WTC11 (cell line): Measurements from ENCODE around the gene PARL.

Experiments
- AFF4 ChIP-seq: sonication (generic); formaldehyde crosslinking; IDR thresholded peaks from 2 replicates; pipeline ENCODE4 v1.8.1; 2023; ENCODE audit warnings: mild to moderate bottlenecking, missing genetic modification reagents, borderline replicate concordance
- CREB1 ChIP-seq: sonication (generic); formaldehyde crosslinking; IDR thresholded peaks from 2 replicates; pipeline ENCODE4 v1.8.0; 2023; ENCODE audit warnings: mild to moderate bottlenecking, missing genetic modification reagents
- CTCF ChIP-seq: fragments of 200-600 bp; IDR thresholded peaks from 2 replicates; pipeline ENCODE4 v1.8.0; 2022; ENCODE audit warnings: antibody characterized with exemption
- E2F1 ChIP-seq: sonication (generic); formaldehyde crosslinking; IDR thresholded peaks from 2 replicates; pipeline ENCODE4 v1.8.0; 2022; ENCODE audit warnings: mild to moderate bottlenecking, missing genetic modification reagents
- GABPB1 ChIP-seq: sonication (generic); formaldehyde crosslinking; IDR thresholded peaks from 2 replicates; pipeline ENCODE4 v1.8.1; 2023; ENCODE audit warnings: mild to moderate bottlenecking, missing genetic modification reagents
- HMGXB4 ChIP-seq: sonication (generic); formaldehyde crosslinking; IDR thresholded peaks from 2 replicates; pipeline ENCODE4 v1.8.1; 2023; ENCODE audit warnings: mild to moderate bottlenecking, moderate library complexity, missing genetic modification reagents
- MAX ChIP-seq: sonication (generic); formaldehyde crosslinking; IDR thresholded peaks from 2 replicates; pipeline ENCODE4 v1.8.0; 2022; ENCODE audit warnings: mild to moderate bottlenecking, missing genetic modification reagents
- MXD4 ChIP-seq: fragments of 250-450 bp; sonication (Bioruptor Pico); IDR thresholded peaks from 2 replicates; pipeline ENCODE4 v1.8.0; 2021; ENCODE audit warnings: mild to moderate bottlenecking, moderate library complexity, borderline replicate concordance
- SP1 ChIP-seq: sonication (generic); formaldehyde crosslinking; conservative IDR thresholded peaks from 2 replicates; pipeline ENCODE4 v1.8.1; 2022; ENCODE audit warnings: missing genetic modification reagents
- STAT6 ChIP-seq: sonication (generic); formaldehyde crosslinking; conservative IDR thresholded peaks from 2 replicates; pipeline ENCODE4 v1.8.1; 2023; ENCODE audit warnings: mild to moderate bottlenecking, low read depth, missing genetic modification reagents, moderate library complexity
- USF1 ChIP-seq: sonication (generic); formaldehyde crosslinking; IDR thresholded peaks from 2 replicates; pipeline ENCODE4 v1.8.0; 2022; ENCODE audit warnings: mild to moderate bottlenecking, missing genetic modification reagents
- USF2 ChIP-seq: sonication (generic); formaldehyde crosslinking; IDR thresholded peaks from 2 replicates; pipeline ENCODE4 v1.8.1; 2023; ENCODE audit warnings: mild to moderate bottlenecking, missing genetic modification reagents, moderate library complexity
- ZNF416 ChIP-seq: fragments of 250-450 bp; sonication (Bioruptor Pico); IDR thresholded peaks from 2 replicates; pipeline ENCODE4 v1.9.0; 2021; ENCODE audit warnings: mild to moderate bottlenecking, inconsistent platforms
- ZNF423 ChIP-seq: fragments of 250-450 bp; sonication (Bioruptor Pico); IDR thresholded peaks from 2 replicates; pipeline ENCODE4 v2.1.2; 2022; ENCODE audit warnings: mild to moderate bottlenecking, moderate library complexity

- TF ChIP-seq ZNF423 = no peak
- no peak for TF ChIP-seq CTCF
- TF ChIP-seq SP1 = no peak; the same call in 1 of the 2 replicates
- TF ChIP-seq MAX (CRISPR knock-in tag) = peak; percentile 28; the same call in 1 of the 2 replicates
- TF ChIP-seq AFF4 (CRISPR knock-in tag) = no peak
- no peak for TF ChIP-seq GABPB1 (CRISPR knock-in tag)
- TF ChIP-seq USF1 (CRISPR knock-in tag) = no peak
- no peak for TF ChIP-seq USF2 (CRISPR knock-in tag)
- no peak for TF ChIP-seq CREB1
- TF ChIP-seq E2F1 (CRISPR knock-in tag) = no peak
- TF ChIP-seq STAT6 = no peak
- no peak for TF ChIP-seq ZNF416 (CRISPR knock-in tag)
- TF ChIP-seq MXD4 = no peak
- TF ChIP-seq HMGXB4 = peak; percentile 79
Observed at GRCh38 chr3:183824761-183825455, 59.8 kb downstream of the PARL start.
